Stimulated activated effector memory CD8-positive, alpha-beta T cell treated with anti-CD3 and anti-CD28 coated beads, Interleukin-12 subunit alpha, Interleukin-12 subunit beta, amount 100 ng/mL, for 72 hours (primary cell): ENCODE results near the gene COL21A1.

ENCODE experiments used
- ATAC-seq: fragments of 150-1000 bp; cut with Tn5 transposase; 2 replicates; pipeline ENCODE4 v1.10.0; 2021
- DNase-seq, 2 donors: peaks; one replicate each; pipeline ENCODE4 v3.0.0; 2021 to 2022; ENCODE audit warnings: low spot score in 2 of 2
- H3K27ac Mint-ChIP-seq: one replicate; pipeline ENCODE4 v1.8.0; 2022; ENCODE audit warnings: mild to moderate bottlenecking, mixed read lengths
- H3K36me3 Mint-ChIP-seq: one replicate; pipeline ENCODE4 v1.8.0; 2022; ENCODE audit warnings: mild to moderate bottlenecking, mixed read lengths
- H3K4me1 Mint-ChIP-seq: one replicate; pipeline ENCODE4 v1.8.0; 2022; ENCODE audit warnings: mixed read lengths
- H3K4me3 Mint-ChIP-seq: one replicate; pipeline ENCODE4 v1.8.0; 2022; ENCODE audit warnings: mild to moderate bottlenecking, mixed read lengths
- H3K9me3 Mint-ChIP-seq: one replicate; pipeline ENCODE4 v1.8.0; 2022; ENCODE audit warnings: mixed read lengths

The COL21A1 gene

GRCh38 chr6:56246881-56247653, at the start of gene COL21A1:
Gene COL21A1, minus strand, starts transcription at chr6:56247580. Its CDS starts 64,962 bp downstream, at chr6:56182618.
- no peaks in the 10 kb centered on the region for H3K4me1 Mint-ChIP-seq
- H3K27ac Mint-ChIP-seq, result no peak within 1 kb of the TSS
- no peaks in the 10 kb centered on the region for H3K36me3 Mint-ChIP-seq
- H3K4me3 Mint-ChIP-seq, result no peak within 1 kb of the TSS
- ATAC-seq (no peak), DNase-seq (no peak)
- peaks cover 10% of the 10 kb centered on the region for H3K9me3 Mint-ChIP-seq

- H3K9me3 Mint-ChIP-seq, result peaks cover 2% of the 10 kb centered on the region
- ATAC-seq, result no peak
- no peak overlapping the region for H3K4me3 Mint-ChIP-seq
- no peaks in the 10 kb centered on the region for H3K4me1 Mint-ChIP-seq
- H3K36me3 Mint-ChIP-seq, result no peaks in the 10 kb centered on the region
- DNase-seq, result no peak
- no peak overlapping the region for H3K27ac Mint-ChIP-seq
Observed at GRCh38 chr6:56293781-56294180, 46.4 kb upstream of the COL21A1 start.

- DNase-seq (no peak), ATAC-seq (no peak)
- no peaks in the 10 kb centered on the region for H3K4me1 Mint-ChIP-seq
- no peak overlapping the region for H3K27ac Mint-ChIP-seq
- H3K9me3 Mint-ChIP-seq, result peaks cover 2% of the 10 kb centered on the region
- H3K4me3 Mint-ChIP-seq, result no peak overlapping the region
- H3K36me3 Mint-ChIP-seq, result no peaks in the 10 kb centered on the region
Observed at GRCh38 chr6:56292505-56293181, 45.3 kb upstream of the COL21A1 start.

GRCh38 chr6:56291302-56291917, 44.0 kb upstream of the COL21A1 start:
- DNase-seq (no peak), ATAC-seq (no peak)
- Mint-ChIP-seq H3K4me1 (no peaks in the 10 kb centered on the region), H3K36me3 (no peaks in the 10 kb centered on the region), H3K4me3 (no peak overlapping the region), H3K27ac (no peak overlapping the region), H3K9me3 (peaks cover 4% of the 10 kb centered on the region)

GRCh38 chr6:56289721-56290120, 42.3 kb upstream of the COL21A1 start:
- ATAC-seq (no peak), DNase-seq (no peak)
- Mint-ChIP-seq H3K9me3 (peaks cover 3% of the 10 kb centered on the region), H3K4me1 (no peaks in the 10 kb centered on the region), H3K27ac (no peak overlapping the region), H3K4me3 (no peak overlapping the region), H3K36me3 (no peaks in the 10 kb centered on the region)

- Mint-ChIP-seq H3K9me3 (peaks cover 5% of the 10 kb centered on the region), H3K4me1 (no peaks in the 10 kb centered on the region), H3K4me3 (no peak overlapping the region), H3K27ac (no peak overlapping the region), H3K36me3 (no peaks in the 10 kb centered on the region)
- no peak for ATAC-seq
- no peak for DNase-seq
Observed at GRCh38 chr6:56288347-56288746, 41.0 kb upstream of the COL21A1 start.

- no peaks in the 10 kb centered on the region for H3K4me1 Mint-ChIP-seq
Observed at GRCh38 chr6:56282391-56282790, 35.0 kb upstream of the COL21A1 start.

GRCh38 chr6:56280126-56280525, 32.7 kb upstream of the COL21A1 start:
- ATAC-seq, result no peak
- no peak overlapping the region for H3K27ac Mint-ChIP-seq
- no peak overlapping the region for H3K4me3 Mint-ChIP-seq
- DNase-seq, result no peak
- no peaks in the 10 kb centered on the region for H3K36me3 Mint-ChIP-seq
- no peaks in the 10 kb centered on the region for H3K4me1 Mint-ChIP-seq
- H3K9me3 Mint-ChIP-seq, result peaks cover 9% of the 10 kb centered on the region

More at GRCh38 chr6:56282391-56282790, 35.0 kb upstream of the COL21A1 start:
- Mint-ChIP-seq H3K36me3 (no peaks in the 10 kb centered on the region), H3K4me3 (no peak overlapping the region), H3K27ac (no peak overlapping the region), H3K9me3 (peaks cover 9% of the 10 kb centered on the region)
- ATAC-seq (no peak), DNase-seq (no peak)

- Mint-ChIP-seq H3K9me3 (peaks cover 6% of the 10 kb centered on the region), H3K4me1 (no peaks in the 10 kb centered on the region), H3K36me3 (no peaks in the 10 kb centered on the region), H3K27ac (no peak overlapping the region), H3K4me3 (no peak overlapping the region)
- DNase-seq (no peak), ATAC-seq (no peak)
Observed at GRCh38 chr6:56279331-56280080, 32.1 kb upstream of the COL21A1 start.

GRCh38 chr6:56278171-56278591, 30.8 kb upstream of the COL21A1 start:
- H3K9me3 Mint-ChIP-seq, result peaks cover 8% of the 10 kb centered on the region
- no peak for ATAC-seq
- H3K27ac Mint-ChIP-seq, result no peak overlapping the region
- H3K4me3 Mint-ChIP-seq, result no peak overlapping the region
- no peak for DNase-seq
- no peaks in the 10 kb centered on the region for H3K4me1 Mint-ChIP-seq
- H3K36me3 Mint-ChIP-seq, result no peaks in the 10 kb centered on the region

GRCh38 chr6:56270812-56271441, 23.5 kb upstream of the COL21A1 start:
- no peak overlapping the region for H3K4me3 Mint-ChIP-seq
- ATAC-seq (no peak), DNase-seq (no peak)
- no peak overlapping the region for H3K27ac Mint-ChIP-seq
- no peaks in the 10 kb centered on the region for H3K36me3 Mint-ChIP-seq
- no peaks in the 10 kb centered on the region for H3K4me1 Mint-ChIP-seq
- peaks cover 14% of the 10 kb centered on the region for H3K9me3 Mint-ChIP-seq

- H3K27ac Mint-ChIP-seq, result no peak overlapping the region
- H3K4me3 Mint-ChIP-seq, result no peak overlapping the region
- ATAC-seq (no peak), DNase-seq (no peak)
- H3K4me1 Mint-ChIP-seq, result no peaks in the 10 kb centered on the region
- H3K9me3 Mint-ChIP-seq, result peaks cover 15% of the 10 kb centered on the region
- no peaks in the 10 kb centered on the region for H3K36me3 Mint-ChIP-seq
Observed at GRCh38 chr6:56268266-56268665, 20.9 kb upstream of the COL21A1 start.

- Mint-ChIP-seq H3K27ac (no peak overlapping the region), H3K4me1 (no peaks in the 10 kb centered on the region), H3K9me3 (peaks cover 10% of the 10 kb centered on the region), H3K36me3 (no peaks in the 10 kb centered on the region), H3K4me3 (no peak overlapping the region)
- no peak for ATAC-seq
- no peak for DNase-seq
Observed at GRCh38 chr6:56266011-56266410, 18.6 kb upstream of the COL21A1 start.

- H3K4me3 Mint-ChIP-seq, result no peak overlapping the region
- H3K36me3 Mint-ChIP-seq, result no peaks in the 10 kb centered on the region
- no peak overlapping the region for H3K27ac Mint-ChIP-seq
- H3K4me1 Mint-ChIP-seq, result no peaks in the 10 kb centered on the region
- H3K9me3 Mint-ChIP-seq, result peaks cover 6% of the 10 kb centered on the region
- no peak for ATAC-seq
- DNase-seq, result no peak
Observed at GRCh38 chr6:56263596-56264315, 16.4 kb upstream of the COL21A1 start.
